ENCODE measurements around the gene LIFR.

LIFR gene

DNA sequence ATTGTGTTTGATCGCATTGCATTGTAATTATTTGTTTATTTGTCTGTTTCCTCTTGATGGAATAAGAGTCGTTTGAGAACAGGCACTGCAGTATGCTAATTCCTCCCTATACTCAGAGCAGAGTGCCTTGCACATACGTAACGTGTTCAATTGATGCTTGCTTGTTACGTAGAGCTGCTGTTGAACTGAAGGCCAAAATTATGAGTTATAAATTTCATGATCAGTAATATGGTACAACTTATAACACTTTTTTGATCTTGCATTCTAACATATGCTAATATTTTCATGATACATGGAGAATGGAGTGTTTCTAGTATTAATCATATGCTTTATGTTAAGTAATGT lies 26.5 kb upstream of the LIFR start:
- Histone ChIP-seq H3F3A (ENCODE audit: low read depth) (no peaks in the 10 kb centered on the region), H3K27me3 (ENCODE audit: insufficient read depth, low read length, poor library complexity, severe bottlenecking) (no peaks in the 10 kb centered on the region), H3K4me2 (ENCODE audit: low read depth, low read length, poor library complexity, severe bottlenecking) (no peak overlapping the region), H3K9me2 (replicated peaks; ENCODE audit: low read depth, low read length) (no peaks in the 10 kb centered on the region), H3K79me2 (ENCODE audit: insufficient read depth, low read length) (no peaks in the 10 kb centered on the region), H3K9ac (ENCODE audit: low read depth, low read length, poor library complexity, severe bottlenecking) (no peak overlapping the region), H2AFZ (ENCODE audit: low read length) (no peak overlapping the region), H3K36me3 (ENCODE audit: insufficient read depth, low read length) (no peaks in the 10 kb centered on the region), H3K4me3 (ENCODE audit: low read length, poor library complexity, severe bottlenecking) (no peak overlapping the region), H3K9me3 (ENCODE audit: insufficient read depth, low read depth, low read length) (no peaks in the 10 kb centered on the region), H4K20me1 (ENCODE audit: insufficient read depth, low read length, poor library complexity, severe bottlenecking) (no peaks in the 10 kb centered on the region), H3K4me1 (ENCODE audit: insufficient read depth, low read length, poor library complexity, severe bottlenecking) (no peaks in the 10 kb centered on the region)
- TF ChIP-seq, protein P1, sequence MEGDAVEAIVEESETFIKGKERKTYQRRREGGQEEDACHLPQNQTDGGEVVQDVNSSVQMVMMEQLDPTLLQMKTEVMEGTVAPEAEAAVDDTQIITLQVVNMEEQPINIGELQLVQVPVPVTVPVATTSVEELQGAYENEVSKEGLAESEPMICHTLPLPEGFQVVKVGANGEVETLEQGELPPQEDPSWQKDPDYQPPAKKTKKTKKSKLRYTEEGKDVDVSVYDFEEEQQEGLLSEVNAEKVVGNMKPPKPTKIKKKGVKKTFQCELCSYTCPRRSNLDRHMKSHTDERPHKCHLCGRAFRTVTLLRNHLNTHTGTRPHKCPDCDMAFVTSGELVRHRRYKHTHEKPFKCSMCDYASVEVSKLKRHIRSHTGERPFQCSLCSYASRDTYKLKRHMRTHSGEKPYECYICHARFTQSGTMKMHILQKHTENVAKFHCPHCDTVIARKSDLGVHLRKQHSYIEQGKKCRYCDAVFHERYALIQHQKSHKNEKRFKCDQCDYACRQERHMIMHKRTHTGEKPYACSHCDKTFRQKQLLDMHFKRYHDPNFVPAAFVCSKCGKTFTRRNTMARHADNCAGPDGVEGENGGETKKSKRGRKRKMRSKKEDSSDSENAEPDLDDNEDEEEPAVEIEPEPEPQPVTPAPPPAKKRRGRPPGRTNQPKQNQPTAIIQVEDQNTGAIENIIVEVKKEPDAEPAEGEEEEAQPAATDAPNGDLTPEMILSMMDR (conservative IDR thresholded peaks at IDR 0.05; ENCODE audit: low read length), result no peak
- no peak for TF ChIP-seq EZH2phosphoT487 (IDR thresholded peaks at IDR 0.05; ENCODE audit: borderline replicate concordance)

DNA sequence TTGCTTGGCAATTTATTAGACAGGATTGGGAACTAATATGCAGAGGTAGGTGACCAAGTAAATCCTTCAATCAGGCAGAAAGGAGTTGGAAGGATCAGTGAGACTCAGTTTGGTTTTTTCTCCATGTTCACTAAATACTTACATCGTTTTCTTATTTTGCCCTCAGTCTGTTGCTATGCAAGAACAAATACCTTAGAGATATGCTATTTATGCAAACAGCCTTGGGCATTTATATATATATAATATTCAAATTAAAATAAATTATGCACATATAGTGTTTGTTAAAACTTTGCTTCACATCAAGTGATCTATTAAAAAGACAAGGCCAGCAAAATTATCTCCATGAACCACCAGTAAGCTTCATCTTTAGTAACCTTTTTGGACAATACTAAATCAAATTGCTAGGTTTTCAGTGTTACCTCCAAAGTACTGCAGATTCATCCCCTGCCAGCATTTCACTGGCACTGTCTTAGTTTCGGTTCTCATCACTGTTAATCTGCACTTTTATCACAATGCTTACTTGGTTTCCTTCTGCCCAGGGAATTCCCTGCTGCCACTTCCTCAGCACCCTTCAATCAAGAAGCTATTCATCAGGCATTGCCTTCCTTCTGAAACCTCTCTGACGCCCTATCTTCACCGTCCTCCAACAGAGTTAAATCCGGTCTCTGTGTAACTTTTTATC lies 26.0 kb upstream of the LIFR start:
- no peaks in the 10 kb centered on the region for H3K9me2 ChIP-seq (replicated peaks; ENCODE audit: low read depth, low read length)
- no peaks in the 10 kb centered on the region for H4K20me1 ChIP-seq (ENCODE audit: insufficient read depth, low read length, poor library complexity, severe bottlenecking)
- no peak overlapping the region for H3K4me2 ChIP-seq (ENCODE audit: low read depth, low read length, poor library complexity, severe bottlenecking)
- no peak overlapping the region for H3K4me3 ChIP-seq (ENCODE audit: low read length, poor library complexity, severe bottlenecking)
- H3F3A ChIP-seq (ENCODE audit: low read depth), result no peaks in the 10 kb centered on the region
- no peaks in the 10 kb centered on the region for H3K9me3 ChIP-seq (ENCODE audit: insufficient read depth, low read depth, low read length)
- no peak overlapping the region for H3K9ac ChIP-seq (ENCODE audit: low read depth, low read length, poor library complexity, severe bottlenecking)
- no peak overlapping the region for H2AFZ ChIP-seq (ENCODE audit: low read length)
- H3K4me1 ChIP-seq (ENCODE audit: insufficient read depth, low read length, poor library complexity, severe bottlenecking), result no peaks in the 10 kb centered on the region
- TF ChIP-seq, protein P1 (conservative IDR thresholded peaks at IDR 0.05; ENCODE audit: low read length), result no peak
- TF ChIP-seq EZH2phosphoT487 (IDR thresholded peaks at IDR 0.05; ENCODE audit: borderline replicate concordance), result no peak
- no peaks in the 10 kb centered on the region for H3K79me2 ChIP-seq (ENCODE audit: insufficient read depth, low read length)
- H3K36me3 ChIP-seq (ENCODE audit: insufficient read depth, low read length), result no peaks in the 10 kb centered on the region
- no peaks in the 10 kb centered on the region for H3K27me3 ChIP-seq (ENCODE audit: insufficient read depth, low read length, poor library complexity, severe bottlenecking)

DNA sequence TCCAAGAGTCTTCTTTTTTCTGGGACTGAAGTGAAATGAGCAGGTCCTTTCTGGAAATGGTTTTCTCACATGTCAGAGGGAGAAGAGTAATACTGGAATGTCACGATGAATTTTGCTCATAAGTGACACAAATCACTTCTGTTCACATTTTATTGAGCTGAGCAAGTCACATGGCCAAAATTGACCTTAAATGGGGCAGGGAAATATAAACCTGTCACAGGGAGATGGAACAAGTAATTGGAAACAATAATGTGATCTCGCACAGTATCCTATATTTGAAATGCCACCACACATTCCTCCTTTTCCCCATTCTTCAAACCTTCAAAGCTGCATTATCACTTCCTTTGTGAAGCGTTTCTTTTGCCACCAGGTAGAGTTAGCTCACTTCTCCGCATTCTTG lies 25.2 kb upstream of the LIFR start:
- Histone ChIP-seq H3F3A (ENCODE audit: low read depth) (no peaks in the 10 kb centered on the region), H3K9me2 (replicated peaks; ENCODE audit: low read depth, low read length) (no peaks in the 10 kb centered on the region), H4K20me1 (ENCODE audit: insufficient read depth, low read length, poor library complexity, severe bottlenecking) (no peaks in the 10 kb centered on the region), H3K9ac (ENCODE audit: low read depth, low read length, poor library complexity, severe bottlenecking) (no peak overlapping the region), H3K9me3 (ENCODE audit: insufficient read depth, low read depth, low read length) (no peaks in the 10 kb centered on the region), H3K79me2 (ENCODE audit: insufficient read depth, low read length) (no peaks in the 10 kb centered on the region), H3K4me2 (ENCODE audit: low read depth, low read length, poor library complexity, severe bottlenecking) (no peak overlapping the region), H3K4me1 (ENCODE audit: insufficient read depth, low read length, poor library complexity, severe bottlenecking) (no peaks in the 10 kb centered on the region), H3K4me3 (ENCODE audit: low read length, poor library complexity, severe bottlenecking) (no peak overlapping the region), H3K27me3 (ENCODE audit: insufficient read depth, low read length, poor library complexity, severe bottlenecking) (no peaks in the 10 kb centered on the region), H2AFZ (ENCODE audit: low read length) (no peak overlapping the region), H3K36me3 (ENCODE audit: insufficient read depth, low read length) (no peaks in the 10 kb centered on the region)
- TF ChIP-seq, protein P1 (conservative IDR thresholded peaks at IDR 0.05; ENCODE audit: low read length), result no peak
- no peak for TF ChIP-seq EZH2phosphoT487 (IDR thresholded peaks at IDR 0.05; ENCODE audit: borderline replicate concordance)

Measured in Loucy (cell line).